ENCODE data around the gene FBLN7.

Gene FBLN7

DNA sequence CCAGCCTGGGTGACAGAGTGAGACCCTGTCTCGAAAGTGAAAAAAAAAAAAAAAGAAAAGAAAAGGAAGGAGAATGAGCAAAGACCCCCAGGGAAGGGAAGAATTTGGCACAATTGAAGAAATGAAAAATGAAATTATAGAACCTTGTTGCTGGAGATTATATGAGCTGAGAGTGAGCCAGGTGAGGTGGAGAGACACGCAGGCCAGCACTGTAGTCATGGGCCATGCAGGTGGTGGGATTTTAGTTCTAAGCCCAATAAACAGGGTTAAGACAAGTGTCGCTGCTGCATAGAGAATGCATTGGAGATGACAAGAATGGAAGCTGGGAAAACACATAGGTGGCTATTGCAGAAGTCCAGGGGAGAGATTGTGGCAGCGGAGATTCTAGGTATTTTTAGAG is 32.3 kb downstream of the FBLN7 start:
- no peak for DNase-seq (ENCODE audit: low read depth in 2 of 2)
- no peak for TF ChIP-seq CTCF (IDR thresholded peaks at IDR 0.05; ENCODE audit: low read depth, low read length)
- H3K4me3 ChIP-seq (replicated peaks in 1 of 2; ENCODE audit: low read depth in 2 of 2, low read length in 2 of 2): no peak overlapping the region

- DNase-seq (ENCODE audit: low read depth in 2 of 2): no peak
- H3K4me3 ChIP-seq (replicated peaks in 1 of 2; ENCODE audit: low read depth in 2 of 2, low read length in 2 of 2): no peak overlapping the region
- no peak for TF ChIP-seq CTCF (IDR thresholded peaks at IDR 0.05; ENCODE audit: low read depth, low read length)
Measured at GRCh38 chr2:112173646-112174319, 35.6 kb downstream of the FBLN7 start.

DNA sequence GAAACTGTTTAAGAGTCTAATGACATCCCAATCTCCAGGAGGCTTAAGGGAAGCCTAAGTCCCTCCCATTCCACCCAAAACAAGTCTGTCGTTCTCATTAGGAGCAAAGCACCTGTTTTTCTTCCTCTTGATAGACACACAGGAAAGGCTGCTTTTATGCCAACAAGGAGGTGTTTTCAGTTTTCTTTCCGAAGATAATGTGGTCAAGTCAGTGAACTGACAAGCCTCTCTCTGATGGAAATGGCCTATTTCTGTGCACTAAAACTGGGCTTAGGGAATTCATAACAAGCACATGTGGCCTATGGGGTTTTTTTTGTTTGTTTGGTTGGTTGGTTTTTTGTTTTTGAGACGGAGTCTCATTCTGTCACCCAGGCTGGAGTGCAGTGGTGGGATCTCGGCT is 36.2 kb downstream of the FBLN7 start:
- no peak overlapping the region for H3K4me3 ChIP-seq (replicated peaks in 1 of 2; ENCODE audit: low read depth in 2 of 2, low read length in 2 of 2)
- no peak for TF ChIP-seq CTCF (IDR thresholded peaks at IDR 0.05; ENCODE audit: low read depth, low read length)
- no peak for DNase-seq (ENCODE audit: low read depth in 2 of 2)

- H3K4me3 ChIP-seq (replicated peaks in 1 of 2; ENCODE audit: low read depth in 2 of 2, low read length in 2 of 2): no peak overlapping the region
- no peak for DNase-seq (ENCODE audit: low read depth in 2 of 2)
- TF ChIP-seq CTCF (IDR thresholded peaks at IDR 0.05; ENCODE audit: low read depth, low read length): no peak
Measured at GRCh38 chr2:112175333-112175732, 37.1 kb downstream of the FBLN7 start.

GRCh38 chr2:112175958-112176573 is 37.9 kb downstream of the FBLN7 start:
- H3K4me3 ChIP-seq (replicated peaks in 1 of 2; ENCODE audit: low read depth in 2 of 2, low read length in 2 of 2): no peak overlapping the region
- no peak for DNase-seq (ENCODE audit: low read depth in 2 of 2)
- TF ChIP-seq CTCF (IDR thresholded peaks at IDR 0.05; ENCODE audit: low read depth, low read length): no peak

DNA sequence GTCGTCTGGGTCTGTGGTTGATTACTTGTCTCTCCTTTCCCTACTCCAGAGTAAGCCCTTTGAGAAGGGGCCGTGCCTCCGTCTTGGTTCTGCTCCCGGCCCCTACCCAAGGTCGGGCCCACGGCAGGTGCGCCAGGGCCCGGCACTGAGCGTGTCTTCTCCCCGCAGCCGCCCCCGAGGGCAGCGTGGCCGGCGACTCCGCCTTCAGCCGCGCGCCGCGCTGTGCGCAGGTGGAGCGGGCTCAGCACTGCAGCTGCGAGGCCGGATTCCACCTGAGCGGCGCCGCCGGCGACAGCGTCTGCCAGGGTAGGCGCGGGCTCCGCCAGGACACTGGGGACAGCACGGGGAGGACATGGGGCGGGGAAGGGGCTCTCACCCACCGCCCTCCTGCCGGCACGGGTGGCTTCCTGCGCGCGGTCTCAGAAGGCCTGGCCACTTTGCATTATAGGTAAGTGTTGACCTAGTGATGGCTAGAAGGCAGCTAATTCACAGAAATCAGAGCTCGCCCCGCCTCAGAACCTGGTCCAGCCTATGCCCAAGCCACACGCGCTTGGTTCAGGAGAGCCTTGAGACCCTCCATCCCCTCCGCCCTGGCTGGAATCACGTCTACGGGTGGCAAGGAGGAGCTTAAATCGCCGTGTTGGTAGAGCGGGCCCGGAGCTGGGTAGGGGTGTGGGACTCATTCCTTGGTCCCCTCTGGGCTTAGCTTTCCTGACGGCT is 43.5 kb downstream of the FBLN7 start:
- no peak overlapping the region for H3K4me3 ChIP-seq (replicated peaks in 1 of 2; ENCODE audit: low read depth in 2 of 2, low read length in 2 of 2)
- no peak for TF ChIP-seq CTCF (IDR thresholded peaks at IDR 0.05; ENCODE audit: low read depth, low read length)
- no peak for DNase-seq (ENCODE audit: low read depth in 2 of 2)
